GM12892 (cell line): ENCODE results near the gene IL11.

Experiments
- POLR2A ChIP-seq: IDR thresholded peaks from 2 replicates; pipeline ENCODE4 v1.6.1; 2011; ENCODE audit warnings: low read depth, low read length, control low read depth
- POLR2AphosphoS5 ChIP-seq: IDR thresholded peaks from 2 replicates; pipeline ENCODE4 v1.6.1; 2011; ENCODE audit warnings: low read depth, low read length, control low read depth
- TAF1 ChIP-seq: IDR thresholded peaks from 2 replicates; pipeline ENCODE4 v1.6.1; 2011; ENCODE audit warnings: low read depth, mild to moderate bottlenecking, control low read depth, low read length, borderline replicate concordance

DNA sequence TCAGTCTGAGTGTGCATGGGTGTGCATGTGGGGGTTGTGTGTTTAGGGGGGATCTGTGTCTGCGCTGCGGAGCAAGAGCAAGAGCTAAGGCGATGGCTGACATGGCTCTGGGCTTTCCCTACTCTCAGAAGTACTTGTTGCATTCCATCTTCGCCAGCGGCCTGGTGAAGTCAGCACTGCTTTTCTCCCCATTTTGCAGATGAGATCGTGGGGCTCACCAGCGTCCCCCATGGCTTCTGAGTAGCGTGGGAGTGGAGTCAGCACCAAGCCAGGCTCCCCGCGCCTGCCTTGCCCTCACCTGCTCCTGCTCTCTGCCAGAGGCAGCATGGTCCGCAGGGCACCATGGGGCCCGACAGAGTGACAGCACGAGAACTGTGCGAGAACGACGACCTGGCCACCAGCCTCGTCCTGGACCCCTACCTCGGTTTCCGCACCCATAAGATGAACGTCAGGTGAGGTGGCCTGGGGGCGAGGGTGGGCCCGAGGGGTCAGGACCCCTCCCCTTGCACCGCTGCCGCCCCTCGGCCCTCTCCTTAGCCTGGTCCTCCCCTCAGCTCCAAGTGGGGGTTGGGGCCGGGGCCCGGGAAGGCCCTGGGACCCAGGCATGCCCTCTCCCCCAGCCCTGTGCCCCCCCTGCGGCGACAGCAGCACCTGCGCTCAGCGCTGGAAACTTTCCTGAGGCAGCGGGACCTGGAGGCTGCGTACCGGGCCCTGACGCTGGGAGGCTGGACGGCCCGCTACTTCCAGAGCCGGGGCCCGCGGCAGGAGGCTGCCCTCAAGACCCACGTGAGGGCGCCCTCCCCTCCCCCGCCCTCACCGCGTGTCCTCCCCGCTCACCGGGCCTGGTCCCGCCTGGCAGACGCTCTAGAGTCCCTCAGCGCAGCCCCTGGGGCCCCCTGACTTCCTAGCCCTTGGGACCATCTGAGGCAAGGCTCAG is 28.4 kb downstream of the IL11 start:
- TF ChIP-seq POLR2A (no peak), POLR2AphosphoS5 (no peak), TAF1 (no peak)
